SU-DHL-6 (cell line): ENCODE measurements around the gene ZNF888.

Experiments used
- H2AFZ ChIP-seq: fragments of 200-600 bp; sonication (generic); 2 replicates; pipeline ENCODE4 v1.6.1; 2014; ENCODE audit warnings: low read depth, mild to moderate bottlenecking, moderate library complexity, mixed read lengths, antibody characterized with exemption, low read length; ENCODE audit not compliant: severe bottlenecking
- H3F3A ChIP-seq: fragments of 200-600 bp; shearing (Covaris generic); 2 replicates; pipeline ENCODE4 v1.6.0; 2016; ENCODE audit warnings: antibody characterized with exemption, mild to moderate bottlenecking; ENCODE audit not compliant: insufficient read depth
- H3K27ac ChIP-seq: fragments of 200-600 bp; sonication (generic); 2 replicates; pipeline ENCODE4 v1.5.1; 2016; ENCODE audit warnings: low read depth, mild to moderate bottlenecking, low read length, moderate library complexity, mixed read lengths
- H3K27me3 ChIP-seq: fragments of 200-600 bp; sonication (generic), shearing (Covaris generic); 2 replicates; pipeline ENCODE4 v1.6.0; 2014; ENCODE audit warnings: mild to moderate bottlenecking, low read length
- H3K36me3 ChIP-seq: fragments of 200-600 bp; sonication (generic); 2 replicates; pipeline ENCODE4 v1.6.1; 2014; ENCODE audit warnings: mild to moderate bottlenecking, low read length, mixed read lengths
- H3K4me2 ChIP-seq: fragments of 300-600, 200-600 bp; shearing (Covaris generic), sonication (generic); 2 replicates; pipeline ENCODE4 v1.6.0; 2014; ENCODE audit warnings: low read length, low read depth, mild to moderate bottlenecking; ENCODE audit not compliant: poor library complexity, severe bottlenecking
- H3K4me3 ChIP-seq: fragments of 200-600 bp; sonication (generic); 2 replicates; pipeline ENCODE4 v1.5.1; 2014; ENCODE audit warnings: antibody characterized with exemption, low read length, mild to moderate bottlenecking, mixed read lengths; ENCODE audit not compliant: insufficient read depth, poor library complexity, severe bottlenecking
- H3K79me2 ChIP-seq: fragments of 200-600 bp; sonication (generic); 2 replicates; pipeline ENCODE4 v1.6.1; 2014; ENCODE audit warnings: mild to moderate bottlenecking, low read length, moderate library complexity; ENCODE audit not compliant: insufficient read depth
- H3K9ac ChIP-seq: fragments of 200-600 bp; sonication (generic); 2 replicates; pipeline ENCODE4 v1.7.0; 2014; ENCODE audit warnings: mild to moderate bottlenecking, low read length
- H3K9me2 ChIP-seq: fragments of 200-600 bp; sonication (generic); replicated peaks from 2 replicates; pipeline ENCODE4 v1.6.1; 2014; ENCODE audit warnings: low read length; ENCODE audit not compliant: insufficient read depth
- H3K9me3 ChIP-seq: fragments of 200-600 bp; sonication (generic); 2 replicates; pipeline ENCODE4 v1.6.1; 2014; ENCODE audit warnings: low read length, mixed read lengths; ENCODE audit not compliant: insufficient read depth
- H4K20me1 ChIP-seq: fragments of 200-600 bp; sonication (generic); 2 replicates; pipeline ENCODE4 v1.6.1; 2014; ENCODE audit warnings: low read depth, mild to moderate bottlenecking, antibody characterized with exemption, low read length, moderate library complexity, mixed read lengths
- EZH2phosphoT487 ChIP-seq: fragments of 200-600 bp; sonication (generic), shearing (Covaris generic); conservative IDR thresholded peaks from 2 replicates; pipeline ENCODE4 v1.6.1; 2018; ENCODE audit warnings: mild to moderate bottlenecking, antibody characterized with exemption, low read length, moderate library complexity, mixed read lengths
- TF ChIP-seq, protein P1 (sequence below): fragments of 200-600 bp; sonication (generic); IDR thresholded peaks from one replicate; pipeline ENCODE4 v1.5.1; 2017; ENCODE audit warnings: antibody characterized with exemption, mild to moderate bottlenecking, low read length, moderate library complexity; ENCODE audit not compliant: insufficient read depth, poor library complexity, severe bottlenecking

ZNF888 gene

DNA sequence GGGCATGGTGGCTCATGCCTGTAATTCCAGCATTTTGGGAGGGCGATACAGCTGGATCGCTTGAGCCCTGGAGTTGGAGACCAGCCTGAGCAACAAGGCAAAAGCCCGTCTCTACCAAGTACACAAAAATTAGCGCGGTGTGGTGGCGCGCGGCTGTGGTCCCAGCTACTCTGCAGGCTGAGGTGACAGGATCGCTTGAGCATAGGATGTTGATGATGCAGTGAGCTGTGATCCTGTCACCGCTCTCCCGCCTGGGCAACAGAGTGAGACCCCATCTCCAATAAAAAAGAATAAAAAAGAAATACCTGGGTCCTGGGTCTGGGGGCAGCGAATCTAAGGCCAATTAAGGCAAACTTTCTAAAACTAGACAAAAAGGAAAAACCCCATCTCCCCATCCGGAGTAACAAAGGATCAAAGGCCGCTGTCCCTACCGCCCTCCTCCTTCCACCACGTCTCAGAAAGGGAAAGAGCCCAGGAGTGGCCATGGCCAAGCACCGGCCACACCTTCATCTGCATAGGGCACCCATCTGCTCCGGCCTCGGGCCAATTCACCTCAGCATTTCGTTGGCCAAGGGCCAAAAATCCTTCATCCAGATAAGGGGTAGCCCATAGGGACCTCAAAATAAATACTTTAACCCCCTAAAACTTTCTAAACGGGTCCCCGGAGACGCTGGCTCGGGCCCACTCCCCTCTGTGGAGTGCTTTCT is 26.6 kb downstream of the ZNF888 start:
- H3K36me3 ChIP-seq, result no peaks in the 10 kb centered on the region
- TF ChIP-seq EZH2phosphoT487, result no peak
- TF ChIP-seq, protein P1, sequence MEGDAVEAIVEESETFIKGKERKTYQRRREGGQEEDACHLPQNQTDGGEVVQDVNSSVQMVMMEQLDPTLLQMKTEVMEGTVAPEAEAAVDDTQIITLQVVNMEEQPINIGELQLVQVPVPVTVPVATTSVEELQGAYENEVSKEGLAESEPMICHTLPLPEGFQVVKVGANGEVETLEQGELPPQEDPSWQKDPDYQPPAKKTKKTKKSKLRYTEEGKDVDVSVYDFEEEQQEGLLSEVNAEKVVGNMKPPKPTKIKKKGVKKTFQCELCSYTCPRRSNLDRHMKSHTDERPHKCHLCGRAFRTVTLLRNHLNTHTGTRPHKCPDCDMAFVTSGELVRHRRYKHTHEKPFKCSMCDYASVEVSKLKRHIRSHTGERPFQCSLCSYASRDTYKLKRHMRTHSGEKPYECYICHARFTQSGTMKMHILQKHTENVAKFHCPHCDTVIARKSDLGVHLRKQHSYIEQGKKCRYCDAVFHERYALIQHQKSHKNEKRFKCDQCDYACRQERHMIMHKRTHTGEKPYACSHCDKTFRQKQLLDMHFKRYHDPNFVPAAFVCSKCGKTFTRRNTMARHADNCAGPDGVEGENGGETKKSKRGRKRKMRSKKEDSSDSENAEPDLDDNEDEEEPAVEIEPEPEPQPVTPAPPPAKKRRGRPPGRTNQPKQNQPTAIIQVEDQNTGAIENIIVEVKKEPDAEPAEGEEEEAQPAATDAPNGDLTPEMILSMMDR, result no peak
- H3K4me2 ChIP-seq, result peak overlapping the region; percentile 88
- H3K9me2 ChIP-seq, result no peaks in the 10 kb centered on the region
- no peaks in the 10 kb centered on the region; the same call in 1 of the 2 replicates for H3F3A ChIP-seq
- H4K20me1 ChIP-seq, result no peaks in the 10 kb centered on the region
- H3K9me3 ChIP-seq, result no peaks in the 10 kb centered on the region
- peak overlapping the region; percentile 85 for H2AFZ ChIP-seq
- peak overlapping the region; percentile 89 for H3K4me3 ChIP-seq
- no peaks in the 10 kb centered on the region for H3K27me3 ChIP-seq
- peaks cover 41% of the 10 kb centered on the region for H3K79me2 ChIP-seq
- peak overlapping the region; percentile 66 for H3K27ac ChIP-seq
- H3K9ac ChIP-seq, result peak overlapping the region; percentile 94

DNA sequence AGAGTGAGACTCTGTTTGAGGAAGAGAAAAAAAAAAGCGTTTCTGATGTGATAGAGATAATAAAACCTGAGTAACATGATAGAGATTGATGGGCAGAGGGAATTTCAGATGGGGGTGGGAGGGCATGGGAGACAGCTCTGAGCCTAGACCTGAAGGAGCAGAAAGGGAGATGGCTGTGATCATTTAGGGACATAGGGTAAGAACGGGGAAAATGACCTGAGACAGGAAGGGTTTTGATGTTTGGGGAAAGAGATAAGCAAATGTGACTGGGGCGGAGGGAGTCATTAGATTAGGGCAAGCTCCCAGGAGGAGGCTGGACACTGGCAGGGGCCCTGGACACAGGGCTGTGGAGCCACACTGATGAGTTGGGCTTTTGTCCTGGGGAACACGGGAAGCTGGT is 31.9 kb downstream of the ZNF888 start:
- Histone ChIP-seq H3K9me2 (no peaks in the 10 kb centered on the region), H4K20me1 (no peaks in the 10 kb centered on the region), H3K36me3 (peaks cover 5% of the 10 kb centered on the region), H2AFZ (no peak overlapping the region), H3K27ac (no peak overlapping the region), H3F3A (no peaks in the 10 kb centered on the region), H3K4me2 (no peak overlapping the region), H3K9ac (no peak overlapping the region), H3K4me3 (no peak overlapping the region), H3K9me3 (no peaks in the 10 kb centered on the region), H3K79me2 (peaks cover 30% of the 10 kb centered on the region), H3K27me3 (no peaks in the 10 kb centered on the region)
- TF ChIP-seq, protein P1, result no peak
- no peak for TF ChIP-seq EZH2phosphoT487

DNA sequence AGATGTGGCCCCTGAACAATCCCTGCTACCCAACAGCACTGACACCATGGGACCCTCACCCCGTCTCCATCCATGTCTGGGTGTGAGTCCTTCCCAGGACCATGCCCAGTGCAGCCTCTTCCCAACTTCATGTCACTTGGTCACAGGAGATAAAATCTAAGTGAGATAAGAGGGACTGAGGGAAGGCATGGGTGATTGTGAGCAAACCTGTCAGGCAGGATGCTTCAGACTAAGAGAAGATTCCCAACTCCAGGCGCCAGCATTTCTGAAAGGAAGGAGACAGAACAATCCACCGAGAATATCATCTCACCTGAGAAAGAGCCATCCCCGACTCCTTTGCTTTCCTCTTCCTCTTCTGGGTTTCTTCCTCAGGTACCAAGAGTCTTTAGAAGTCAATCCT is 33.3 kb downstream of the ZNF888 start:
- Histone ChIP-seq H3K9me3 (no peaks in the 10 kb centered on the region), H3K79me2 (peaks cover 16% of the 10 kb centered on the region), H3K36me3 (peaks cover 11% of the 10 kb centered on the region), H3K4me2 (no peak overlapping the region), H4K20me1 (no peaks in the 10 kb centered on the region), H3K9ac (no peak overlapping the region), H3K9me2 (no peaks in the 10 kb centered on the region), H3K27ac (no peak overlapping the region), H2AFZ (no peak overlapping the region), H3K27me3 (no peaks in the 10 kb centered on the region), H3F3A (no peaks in the 10 kb centered on the region), H3K4me3 (no peak overlapping the region)
- TF ChIP-seq, protein P1, result no peak
- no peak for TF ChIP-seq EZH2phosphoT487
